IMR-90 (cell line): Measurements from ENCODE around the gene SHROOM4. TPM values are rescaled to one million over a fixed set of nuclear protein-coding genes. Genes with fewer than 3 reads are reported as not detected.

ENCODE experiments used
- ATAC-seq: fragments of 200-7000 bp; cut with Tn5 transposase; 2 replicates; pipeline ENCODE4 v1.9.1; 2020; ENCODE audit warnings: low read depth, mild to moderate bottlenecking, moderate library complexity
- BruUV-seq: library from RNA; stranded (reverse); fragments of 400-500 nt; replicated peaks from 2 replicates; lab custom pipeline; 2021; lab: Mats Ljungman, UMichigan
- CTCF ChIA-PET: fragments of 300-600 bp; formaldehyde crosslinking; extraction: SDS; loops from one replicate; lab custom pipeline; 2021; ENCODE audit warnings: antibody characterized with exemption; lab: Yijun Ruan, JAX
- POLR2A ChIA-PET: fragments of 300-600 bp; sonication (Branson Sonifier 250); formaldehyde crosslinking; loops from one replicate; lab custom pipeline; 2022; ENCODE audit warnings: antibody characterized with exemption; ENCODE audit not compliant: unreplicated experiment; lab: Charles Lee
- DNase-seq: peaks from one replicate; pipeline ENCODE4 v3.0.0; 2013
- H2AFZ ChIP-seq: replicated peaks from 2 replicates; pipeline ENCODE3; 2013; ENCODE audit warnings: low read length, mild to moderate bottlenecking; ENCODE audit not compliant: poor library complexity
- H2AK5ac ChIP-seq: 2 replicates; pipeline ENCODE4 v1.6.1; 2013; ENCODE audit warnings: low read depth, low read length, inconsistent platforms
- H2AK9ac ChIP-seq: replicated peaks from 2 replicates; pipeline ENCODE3; 2013; ENCODE audit warnings: mild to moderate bottlenecking, low read depth, low read length, moderate library complexity; ENCODE audit not compliant: poor library complexity
- H2BK120ac ChIP-seq: 2 replicates; pipeline ENCODE4 v1.6.1; 2013; ENCODE audit warnings: low read depth, low read length, inconsistent platforms
- H2BK15ac ChIP-seq: 3 replicates; pipeline ENCODE4 v1.6.1; 2013; ENCODE audit warnings: low read depth, low read length, inconsistent platforms
- H2BK20ac ChIP-seq: 2 replicates; pipeline ENCODE4 v1.6.1; 2013; ENCODE audit warnings: low read depth, mild to moderate bottlenecking, inconsistent platforms, low read length, moderate library complexity
- H2BK5ac ChIP-seq: 2 replicates; pipeline ENCODE4 v1.6.1; 2013; ENCODE audit warnings: mild to moderate bottlenecking, low read depth, low read length, inconsistent platforms; ENCODE audit not compliant: poor library complexity, severe bottlenecking
- H3K14ac ChIP-seq: replicated peaks from 2 replicates; pipeline ENCODE4 v1.6.1; 2013; ENCODE audit warnings: low read depth, low read length, inconsistent platforms
- H3K18ac ChIP-seq: 2 replicates; pipeline ENCODE4 v1.6.1; 2013; ENCODE audit warnings: low read depth, low read length, control low read depth
- H3K23ac ChIP-seq: 2 replicates; pipeline ENCODE4 v1.6.1; 2013; ENCODE audit warnings: low read depth, low read length, inconsistent platforms
- H3K27ac ChIP-seq: 2 replicates; pipeline ENCODE4 v1.5.1; 2013; ENCODE audit warnings: mild to moderate bottlenecking, control low read depth, low read length; ENCODE audit not compliant: insufficient read depth
- H3K27me3 ChIP-seq: 2 replicates; pipeline ENCODE4 v1.6.1; 2013; ENCODE audit warnings: low read length; ENCODE audit not compliant: control insufficient read depth, insufficient read depth
- H3K36me3 ChIP-seq: 2 replicates; pipeline ENCODE4 v1.6.1; 2013; ENCODE audit warnings: low read length, mixed read lengths; ENCODE audit not compliant: control insufficient read depth, insufficient read depth
- H3K4ac ChIP-seq: 2 replicates; pipeline ENCODE4 v1.6.1; 2013; ENCODE audit warnings: low read depth, low read length, inconsistent platforms
- H3K4me1 ChIP-seq: 2 replicates; pipeline ENCODE4 v1.6.1; 2013; ENCODE audit warnings: low read length, mixed read lengths; ENCODE audit not compliant: control insufficient read depth, insufficient read depth
- H3K4me2 ChIP-seq: 2 replicates; pipeline ENCODE4 v1.6.1; 2013; ENCODE audit warnings: low read depth, mild to moderate bottlenecking, control low read depth, low read length, moderate library complexity
- H3K4me3 ChIP-seq: 2 replicates; pipeline ENCODE4 v1.5.1; 2013; ENCODE audit warnings: low read depth, mild to moderate bottlenecking, control low read depth, low read length, moderate library complexity; ENCODE audit not compliant: insufficient read depth
- H3K56ac ChIP-seq: 2 replicates; pipeline ENCODE4 v1.6.1; 2013; ENCODE audit warnings: low read length, inconsistent platforms; ENCODE audit not compliant: insufficient read depth; ENCODE audit errors: extremely low read depth
- H3K79me1 ChIP-seq, 2 experiments: 2 replicates each; pipeline ENCODE4 v1.6.1; 2013; ENCODE audit warnings: low read length in 2 of 2, inconsistent platforms in 1 of 2, low read depth in 1 of 2
- H3K9ac ChIP-seq: 2 replicates; pipeline ENCODE4 v1.6.1; 2013; ENCODE audit warnings: low read depth, low read length, control low read depth
- H3K9me1 ChIP-seq: 2 replicates; pipeline ENCODE4 v1.6.1; 2013; ENCODE audit warnings: low read length, inconsistent platforms; ENCODE audit not compliant: insufficient read depth
- H3K9me3 ChIP-seq: 2 replicates; pipeline ENCODE4 v1.6.1; 2013; ENCODE audit warnings: low read length; ENCODE audit not compliant: control insufficient read depth, insufficient read depth
- H4K20me1 ChIP-seq: 2 replicates; pipeline ENCODE4 v1.6.1; 2013; ENCODE audit warnings: low read length, inconsistent platforms; ENCODE audit not compliant: insufficient read depth
- H4K5ac ChIP-seq: 2 replicates; pipeline ENCODE4 v1.6.1; 2013; ENCODE audit warnings: mild to moderate bottlenecking, low read depth, low read length, control low read depth
- H4K8ac ChIP-seq, 2 experiments: 2 replicates each; pipeline ENCODE4 v1.6.1; 2013; ENCODE audit warnings: low read depth in 2 of 2, low read length in 2 of 2, control low read depth in 1 of 2, inconsistent platforms in 1 of 2
- H4K91ac ChIP-seq: 2 replicates; pipeline ENCODE4 v1.6.1; 2013; ENCODE audit warnings: low read depth, low read length, inconsistent platforms; ENCODE audit not compliant: insufficient read depth
- BHLHE40 ChIP-seq: fragments of 150-350 bp; IDR thresholded peaks from 2 replicates; pipeline ENCODE4 v1.6.1; 2016; ENCODE audit warnings: mild to moderate bottlenecking, low read depth, low read length
- CEBPB ChIP-seq: IDR thresholded peaks from 2 replicates; pipeline ENCODE4 v1.6.1; 2012; ENCODE audit warnings: low read depth, low read length, improper control_type of control experiment
- CHD1 ChIP-seq: IDR thresholded peaks from 2 replicates; pipeline ENCODE4 v1.6.1; 2012; ENCODE audit warnings: low read depth, low read length, improper control_type of control experiment
- CTCF ChIP-seq: conservative IDR thresholded peaks from 2 replicates; pipeline ENCODE4 v1.5.1; 2012; ENCODE audit warnings: mild to moderate bottlenecking, low read depth, low read length, improper control_type of control experiment
- FOS ChIP-seq: fragments of 150-350 bp; IDR thresholded peaks from 2 replicates; pipeline ENCODE4 v1.6.1; 2016; ENCODE audit warnings: low read depth, low read length
- MAFK ChIP-seq: IDR thresholded peaks from 2 replicates; pipeline ENCODE4 v1.6.1; 2012; ENCODE audit warnings: low read depth, low read length, improper control_type of control experiment
- MAZ ChIP-seq: IDR thresholded peaks from 2 replicates; pipeline ENCODE4 v1.6.1; 2012; ENCODE audit warnings: low read depth, mild to moderate bottlenecking, low read length, improper control_type of control experiment, moderate library complexity, borderline replicate concordance
- MXI1 ChIP-seq: IDR thresholded peaks from 2 replicates; pipeline ENCODE4 v1.6.1; 2012; ENCODE audit warnings: low read depth, mild to moderate bottlenecking, low read length, moderate library complexity, borderline replicate concordance
- NFE2L2 ChIP-seq: fragments of 150-350 bp; IDR thresholded peaks from 2 replicates; pipeline ENCODE4 v1.6.1; 2016; ENCODE audit warnings: low read depth, mild to moderate bottlenecking, low read length
- POLR2A ChIP-seq: IDR thresholded peaks from 2 replicates; pipeline ENCODE4 v1.6.1; 2012; ENCODE audit warnings: mild to moderate bottlenecking, low read depth, low read length
- RAD21 ChIP-seq: IDR thresholded peaks from 2 replicates; pipeline ENCODE4 v1.6.1; 2012; ENCODE audit warnings: low read length, improper control_type of control experiment
- RCOR1 ChIP-seq: IDR thresholded peaks from 2 replicates; pipeline ENCODE4 v1.6.1; 2012; ENCODE audit warnings: mild to moderate bottlenecking, low read length, improper control_type of control experiment; ENCODE audit not compliant: insufficient replicate concordance
- RFX5 ChIP-seq: IDR thresholded peaks from 2 replicates; pipeline ENCODE4 v1.8.0; 2012; ENCODE audit warnings: low read depth, mild to moderate bottlenecking, low read length, moderate library complexity
- SMC3 ChIP-seq: fragments of 150-350 bp; IDR thresholded peaks from 2 replicates; pipeline ENCODE4 v1.6.1; 2016; ENCODE audit warnings: low read depth, mild to moderate bottlenecking, antibody characterized with exemption, low read length, moderate library complexity
- USF2 ChIP-seq: fragments of 150-350 bp; IDR thresholded peaks from 2 replicates; pipeline ENCODE4 v1.6.1; 2017; ENCODE audit warnings: mild to moderate bottlenecking, antibody characterized with exemption, low read length, low read depth
- WGBS, 2 experiments: methylation state at CpG; one replicate each; pipeline versions ENCODE4 v1.1.5 to v1.1.7; 2013; ENCODE audit warnings: missing lambda C conversion rate in 2 of 2; ENCODE audit not compliant: insufficient read length in 1 of 2; ENCODE audit errors: extremely low coverage in 2 of 2; 5-methylcytosine and 5-hydroxymethylcytosine counted together
- dilution Hi-C: fragments of 300-500 bp; cut with HindIII; formaldehyde crosslinking; loops from one replicate; pipeline ENCODE4 v1.14.3; 2018; ENCODE audit warnings: low sequenced_read_pairs; ENCODE audit not compliant: unreplicated experiment
- in situ Hi-C: fragments of 300-500 bp; cut with MboI; formaldehyde crosslinking; loops from 3 replicates; pipeline ENCODE4 v1.14.3; 2019; ENCODE audit warnings: low sequenced_read_pairs, inconsistent platforms, mixed read lengths
- intact Hi-C: fragments of 100-400 bp; cut with micrococcal nuclease; formaldehyde crosslinking; loops from 2 replicates; pipeline ENCODE4 v1.10.0; 2022
- polyA plus RNA-seq, 3 experiments: library from polyadenylated mRNA; depleted of rRNA; stranded (reverse); fragments of >200 nt; gene quantifications; 2 replicates each; pipeline ENCODE4 v1.2.3, GENCODE V29; 2012; ENCODE audit warnings: low replicate concordance in 1 of 3
- total RNA-seq: library from RNA; depleted of rRNA; stranded (reverse); fragments of >200 nt; gene quantifications from 2 replicates; pipeline ENCODE4 v1.2.3, GENCODE V29; 2012
- TF ChIP-seq, protein P1 (sequence below): fragments of 150-350 bp; IDR thresholded peaks from 2 replicates; pipeline ENCODE4 v1.6.1; 2016; ENCODE audit warnings: low read depth, mild to moderate bottlenecking, low read length, moderate library complexity, borderline replicate concordance

Gene SHROOM4
- total and polyA plus RNA-seq, 2 of the 4 experiments (the other 2 are of a cell fraction), result 1.0 to 2.2 TPM

- Histone ChIP-seq H2AFZ (no peak overlapping the region), H2BK120ac (no peak overlapping the region), H3K4me3 (no peak overlapping the region), H3K27me3 (peaks cover 8% of the 10 kb centered on the region), H4K91ac (no peak overlapping the region), H3K79me1 (no peaks in the 10 kb centered on the region), H3K4me1 (no peaks in the 10 kb centered on the region), H3K27ac (no peak overlapping the region), H2AK5ac (no peak overlapping the region), H2BK15ac (no peak overlapping the region), H3K23ac (no peak overlapping the region), H3K9ac (no peak overlapping the region), H3K18ac (no peak overlapping the region), H3K4me2 (no peak overlapping the region), H2BK20ac (no peak overlapping the region), H2BK5ac (no peak overlapping the region), H4K5ac (no peak overlapping the region), H4K20me1 (no peaks in the 10 kb centered on the region), H3K36me3 (no peaks in the 10 kb centered on the region), H3K9me3 (no peaks in the 10 kb centered on the region), H2AK9ac (no peak overlapping the region), H3K56ac (no peak overlapping the region), H3K4ac (no peak overlapping the region), H4K8ac (no peak overlapping the region), H3K14ac (no peak overlapping the region), H3K9me1 (no peaks in the 10 kb centered on the region)
- TF ChIP-seq MXI1 (no peak), MAFK (no peak), RFX5 (no peak), BHLHE40 (no peak), RCOR1 (no peak), USF2 (no peak), FOS (no peak), MAZ (no peak), CHD1 (no peak), CEBPB (no peak), SMC3 (no peak), NFE2L2 (no peak), CTCF (no peak), RAD21 (no peak), POLR2A (no peak)
- TF ChIP-seq, protein P1, sequence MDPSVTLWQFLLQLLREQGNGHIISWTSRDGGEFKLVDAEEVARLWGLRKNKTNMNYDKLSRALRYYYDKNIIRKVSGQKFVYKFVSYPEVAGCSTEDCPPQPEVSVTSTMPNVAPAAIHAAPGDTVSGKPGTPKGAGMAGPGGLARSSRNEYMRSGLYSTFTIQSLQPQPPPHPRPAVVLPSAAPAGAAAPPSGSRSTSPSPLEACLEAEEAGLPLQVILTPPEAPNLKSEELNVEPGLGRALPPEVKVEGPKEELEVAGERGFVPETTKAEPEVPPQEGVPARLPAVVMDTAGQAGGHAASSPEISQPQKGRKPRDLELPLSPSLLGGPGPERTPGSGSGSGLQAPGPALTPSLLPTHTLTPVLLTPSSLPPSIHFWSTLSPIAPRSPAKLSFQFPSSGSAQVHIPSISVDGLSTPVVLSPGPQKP, result no peak
- WGBS, 2 experiments, result 80% methylated on average over 1 of the region's 4 CpGs; no CpG with 5 or more reads in 1 of the 2 experiments
- POLR2A ChIA-PET, result no interaction called here
- CTCF ChIA-PET, result no interaction called here
- DNase-seq (no peak), ATAC-seq (no peak)
- in situ Hi-C loops (no loop called here), dilution Hi-C loops (no loop called here), intact Hi-C loops (no loop called here)
- BruUV-seq, result no TSS peak
Measured at GRCh38 chrX:50635817-50636365, 178.1 kb downstream of the SHROOM4 start.
